ENCODE results near the gene FOXP1.
"Not testable (repeated sequence)": the region's sequence is repeated elsewhere in the genome, so short reads cannot be mapped to it uniquely, and the experiment has no call there.

DNA sequence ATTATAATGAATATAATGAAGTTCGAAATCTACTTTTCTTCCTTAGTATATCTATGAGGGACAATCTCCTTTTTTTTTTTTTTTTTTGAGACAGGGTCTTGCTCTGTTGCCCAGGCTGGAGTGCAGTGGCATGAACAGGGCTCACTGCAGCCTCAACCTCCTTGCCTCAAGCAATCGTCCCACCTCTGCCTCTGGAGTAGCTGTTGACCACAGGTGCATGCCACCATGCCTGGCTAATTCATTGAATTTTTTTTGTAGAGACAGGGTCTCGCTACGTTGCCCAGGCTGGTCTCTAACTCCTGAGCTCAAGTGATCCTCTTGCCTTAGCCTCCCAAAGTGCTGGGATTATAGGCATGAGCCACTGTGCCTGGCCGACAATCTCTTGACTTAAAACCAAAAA is 607.5 kb downstream of the FOXP1 start:
- TF ChIP-seq, protein P1, sequence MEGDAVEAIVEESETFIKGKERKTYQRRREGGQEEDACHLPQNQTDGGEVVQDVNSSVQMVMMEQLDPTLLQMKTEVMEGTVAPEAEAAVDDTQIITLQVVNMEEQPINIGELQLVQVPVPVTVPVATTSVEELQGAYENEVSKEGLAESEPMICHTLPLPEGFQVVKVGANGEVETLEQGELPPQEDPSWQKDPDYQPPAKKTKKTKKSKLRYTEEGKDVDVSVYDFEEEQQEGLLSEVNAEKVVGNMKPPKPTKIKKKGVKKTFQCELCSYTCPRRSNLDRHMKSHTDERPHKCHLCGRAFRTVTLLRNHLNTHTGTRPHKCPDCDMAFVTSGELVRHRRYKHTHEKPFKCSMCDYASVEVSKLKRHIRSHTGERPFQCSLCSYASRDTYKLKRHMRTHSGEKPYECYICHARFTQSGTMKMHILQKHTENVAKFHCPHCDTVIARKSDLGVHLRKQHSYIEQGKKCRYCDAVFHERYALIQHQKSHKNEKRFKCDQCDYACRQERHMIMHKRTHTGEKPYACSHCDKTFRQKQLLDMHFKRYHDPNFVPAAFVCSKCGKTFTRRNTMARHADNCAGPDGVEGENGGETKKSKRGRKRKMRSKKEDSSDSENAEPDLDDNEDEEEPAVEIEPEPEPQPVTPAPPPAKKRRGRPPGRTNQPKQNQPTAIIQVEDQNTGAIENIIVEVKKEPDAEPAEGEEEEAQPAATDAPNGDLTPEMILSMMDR (IDR thresholded peaks at IDR 0.05): not testable (repeated sequence)
- not testable (repeated sequence) for TF ChIP-seq POLR2A (IDR thresholded peaks at IDR 0.05)
